ENCODE data around the gene RRP15. TPM values are rescaled to one million over a fixed set of nuclear protein-coding genes. Genes with fewer than 3 reads are reported as not detected.

The RRP15 gene
- total RNA-seq, 1 experiment from 2014 or later: 32.1 TPM

GRCh38 chr1:218274511-218274910 is 10.6 kb upstream of the RRP15 start:
- Histone ChIP-seq H3K36me3 (ENCODE audit: control insufficient read depth, insufficient read depth, low read length) (no peaks in the 10 kb centered on the region), H3K27ac (ENCODE audit: low read length) (no peak overlapping the region), H3K4me1 (ENCODE audit: control insufficient read depth, insufficient read depth, low read length) (no peaks in the 10 kb centered on the region), H3K9me3 (ENCODE audit: control insufficient read depth, insufficient read depth, low read depth, low read length) (no peaks in the 10 kb centered on the region), H3K27me3 (ENCODE audit: control insufficient read depth, insufficient read depth, low read length) (no peaks in the 10 kb centered on the region; the same call in 1 of the 2 replicates), H3K4me3 (ENCODE audit: low read depth in 2 of 2, low read length in 2 of 2) (no peak overlapping the region)
- no peak for DNase-seq (ENCODE audit: low read depth, low spot score)
- no TSS peak for BruUV-seq (replicated peaks)
- CTCF ChIA-PET: no interaction called here
- in situ Hi-C loops (cut with HindIII; ENCODE audit: low pct_unique_long_range_greater_than_20kb, low sequenced_read_pairs) (no loop called here), intact Hi-C loops (cut with micrococcal nuclease; ENCODE audit: unreplicated experiment) (no loop called here)
- POLR2A ChIA-PET: no interaction called here
- ATAC-seq: no peak
- TF ChIP-seq TCF7L2 (IDR thresholded peaks at IDR 0.05; ENCODE audit: low read depth, low read length) (no peak), CTCF (IDR thresholded peaks at IDR 0.05) (no peak), SIN3A (IDR thresholded peaks at IDR 0.05; ENCODE audit: borderline replicate concordance, insufficient read depth, low read depth, low read length) (no peak), POLR2AphosphoS5 (IDR thresholded peaks at IDR 0.05; ENCODE audit: low read depth, low read length) (no peak)
- TF ChIP-seq, protein P1, sequence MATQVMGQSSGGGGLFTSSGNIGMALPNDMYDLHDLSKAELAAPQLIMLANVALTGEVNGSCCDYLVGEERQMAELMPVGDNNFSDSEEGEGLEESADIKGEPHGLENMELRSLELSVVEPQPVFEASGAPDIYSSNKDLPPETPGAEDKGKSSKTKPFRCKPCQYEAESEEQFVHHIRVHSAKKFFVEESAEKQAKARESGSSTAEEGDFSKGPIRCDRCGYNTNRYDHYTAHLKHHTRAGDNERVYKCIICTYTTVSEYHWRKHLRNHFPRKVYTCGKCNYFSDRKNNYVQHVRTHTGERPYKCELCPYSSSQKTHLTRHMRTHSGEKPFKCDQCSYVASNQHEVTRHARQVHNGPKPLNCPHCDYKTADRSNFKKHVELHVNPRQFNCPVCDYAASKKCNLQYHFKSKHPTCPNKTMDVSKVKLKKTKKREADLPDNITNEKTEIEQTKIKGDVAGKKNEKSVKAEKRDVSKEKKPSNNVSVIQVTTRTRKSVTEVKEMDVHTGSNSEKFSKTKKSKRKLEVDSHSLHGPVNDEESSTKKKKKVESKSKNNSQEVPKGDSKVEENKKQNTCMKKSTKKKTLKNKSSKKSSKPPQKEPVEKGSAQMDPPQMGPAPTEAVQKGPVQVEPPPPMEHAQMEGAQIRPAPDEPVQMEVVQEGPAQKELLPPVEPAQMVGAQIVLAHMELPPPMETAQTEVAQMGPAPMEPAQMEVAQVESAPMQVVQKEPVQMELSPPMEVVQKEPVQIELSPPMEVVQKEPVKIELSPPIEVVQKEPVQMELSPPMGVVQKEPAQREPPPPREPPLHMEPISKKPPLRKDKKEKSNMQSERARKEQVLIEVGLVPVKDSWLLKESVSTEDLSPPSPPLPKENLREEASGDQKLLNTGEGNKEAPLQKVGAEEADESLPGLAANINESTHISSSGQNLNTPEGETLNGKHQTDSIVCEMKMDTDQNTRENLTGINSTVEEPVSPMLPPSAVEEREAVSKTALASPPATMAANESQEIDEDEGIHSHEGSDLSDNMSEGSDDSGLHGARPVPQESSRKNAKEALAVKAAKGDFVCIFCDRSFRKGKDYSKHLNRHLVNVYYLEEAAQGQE (IDR thresholded peaks at IDR 0.05; ENCODE audit: insufficient read depth in 1 of 2, low read depth in 2 of 2, low read length in 1 of 2): no peak

- ChIA-PET CTCF (no interaction called here), POLR2A (no interaction called here)
- ATAC-seq (no peak), DNase-seq (ENCODE audit: low read depth, low spot score) (no peak)
- Histone ChIP-seq H3K9me3 (ENCODE audit: control insufficient read depth, insufficient read depth, low read depth, low read length) (no peaks in the 10 kb centered on the region), H3K36me3 (ENCODE audit: control insufficient read depth, insufficient read depth, low read length) (no peaks in the 10 kb centered on the region), H3K27ac (ENCODE audit: low read length) (no peak overlapping the region), H3K4me1 (ENCODE audit: control insufficient read depth, insufficient read depth, low read length) (no peaks in the 10 kb centered on the region), H3K4me3 (ENCODE audit: low read depth in 2 of 2, low read length in 2 of 2) (no peak overlapping the region), H3K27me3 (ENCODE audit: control insufficient read depth, insufficient read depth, low read length) (no peaks in the 10 kb centered on the region; the same call in 1 of the 2 replicates)
- in situ Hi-C loops (cut with HindIII; ENCODE audit: low pct_unique_long_range_greater_than_20kb, low sequenced_read_pairs) (no loop called here), intact Hi-C loops (cut with micrococcal nuclease; ENCODE audit: unreplicated experiment) (no loop called here)
- no peak for TF ChIP-seq POLR2AphosphoS5 (IDR thresholded peaks at IDR 0.05; ENCODE audit: low read depth, low read length)
- no peak for TF ChIP-seq TCF7L2 (IDR thresholded peaks at IDR 0.05; ENCODE audit: low read depth, low read length)
- no peak for TF ChIP-seq CTCF (IDR thresholded peaks at IDR 0.05)
- TF ChIP-seq, protein P1 (IDR thresholded peaks at IDR 0.05; ENCODE audit: insufficient read depth in 1 of 2, low read depth in 2 of 2, low read length in 1 of 2): no peak
- no peak for TF ChIP-seq SIN3A (IDR thresholded peaks at IDR 0.05; ENCODE audit: borderline replicate concordance, insufficient read depth, low read depth, low read length)
- BruUV-seq (replicated peaks): no TSS peak
Measured at GRCh38 chr1:218275823-218276222, 9.3 kb upstream of the RRP15 start.

Measured in Panc1 (cell line).